GM18526 (cell line): ENCODE measurements around the gene ARHGEF25.

Experiments
- POLR2A ChIP-seq: IDR thresholded peaks from 3 replicates; pipeline ENCODE4 v1.6.1; 2011; ENCODE audit not compliant: insufficient read length; ENCODE audit errors: extremely low read depth

The ARHGEF25 gene

GRCh38 chr12:57611108-57611826, at the start of gene ARHGEF25:
TSS of gene ARHGEF25 (plus strand) at chr12:57611435. CDS start at chr12:57611895, 460 bp downstream.
- TF ChIP-seq POLR2A = peak; percentile 53

GRCh38 chr12:57563358-57563757, 47.9 kb upstream of the ARHGEF25 start:
- no peak for TF ChIP-seq POLR2A

- TF ChIP-seq POLR2A = no peak
These were observed 47.0 kb upstream of the ARHGEF25 start for GRCh38 chr12:57564178-57564740.

GRCh38 chr12:57568838-57569237, 42.4 kb upstream of the ARHGEF25 start:
- TF ChIP-seq POLR2A = no peak

GRCh38 chr12:57569858-57570257, 41.4 kb upstream of the ARHGEF25 start:
- TF ChIP-seq POLR2A = no peak

GRCh38 chr12:57571926-57572762, 39.1 kb upstream of the ARHGEF25 start:
- no peak for TF ChIP-seq POLR2A

- TF ChIP-seq POLR2A = no peak
These were observed 36.4 kb upstream of the ARHGEF25 start for GRCh38 chr12:57574795-57575194.

- no peak for TF ChIP-seq POLR2A
These were observed 35.2 kb upstream of the ARHGEF25 start for GRCh38 chr12:57575771-57576612.

- no peak for TF ChIP-seq POLR2A
These were observed 34.5 kb upstream of the ARHGEF25 start for GRCh38 chr12:57576613-57577160.

- no peak for TF ChIP-seq POLR2A
These were observed 33.1 kb upstream of the ARHGEF25 start for GRCh38 chr12:57577981-57578758.

- TF ChIP-seq POLR2A = no peak
These were observed 32.2 kb upstream of the ARHGEF25 start for GRCh38 chr12:57579011-57579410.

GRCh38 chr12:57579677-57580465, 31.4 kb upstream of the ARHGEF25 start:
- no peak for TF ChIP-seq POLR2A

- TF ChIP-seq POLR2A = no peak
These were observed 30.8 kb upstream of the ARHGEF25 start for GRCh38 chr12:57580466-57580795.
